LNCaP clone FGC (cell line): ENCODE results near the gene RPS18.
A peak's percentile ranks its signal among the peaks of the same experiment; 100 is the strongest.
"Not testable (repeated sequence)": the region's sequence is repeated elsewhere in the genome, so short reads cannot be mapped to it uniquely, and the experiment has no call there.

Experiments
- DNase-seq: peaks from one replicate; pipeline ENCODE4 v3.0.0-alpha.2; 2011; ENCODE audit warnings: low read depth
- H3K4me3 ChIP-seq: 2 replicates; pipeline ENCODE4 v1.5.1; 2011; ENCODE audit warnings: mild to moderate bottlenecking, low read depth, low read length, control low read depth
- TF ChIP-seq, protein P1 (sequence below): IDR thresholded peaks from 2 replicates; pipeline ENCODE4 v1.5.1; 2012; ENCODE audit warnings: mild to moderate bottlenecking; ENCODE audit not compliant: control insufficient read depth, insufficient read depth; ENCODE audit errors: extremely low read depth

RPS18 gene

DNA sequence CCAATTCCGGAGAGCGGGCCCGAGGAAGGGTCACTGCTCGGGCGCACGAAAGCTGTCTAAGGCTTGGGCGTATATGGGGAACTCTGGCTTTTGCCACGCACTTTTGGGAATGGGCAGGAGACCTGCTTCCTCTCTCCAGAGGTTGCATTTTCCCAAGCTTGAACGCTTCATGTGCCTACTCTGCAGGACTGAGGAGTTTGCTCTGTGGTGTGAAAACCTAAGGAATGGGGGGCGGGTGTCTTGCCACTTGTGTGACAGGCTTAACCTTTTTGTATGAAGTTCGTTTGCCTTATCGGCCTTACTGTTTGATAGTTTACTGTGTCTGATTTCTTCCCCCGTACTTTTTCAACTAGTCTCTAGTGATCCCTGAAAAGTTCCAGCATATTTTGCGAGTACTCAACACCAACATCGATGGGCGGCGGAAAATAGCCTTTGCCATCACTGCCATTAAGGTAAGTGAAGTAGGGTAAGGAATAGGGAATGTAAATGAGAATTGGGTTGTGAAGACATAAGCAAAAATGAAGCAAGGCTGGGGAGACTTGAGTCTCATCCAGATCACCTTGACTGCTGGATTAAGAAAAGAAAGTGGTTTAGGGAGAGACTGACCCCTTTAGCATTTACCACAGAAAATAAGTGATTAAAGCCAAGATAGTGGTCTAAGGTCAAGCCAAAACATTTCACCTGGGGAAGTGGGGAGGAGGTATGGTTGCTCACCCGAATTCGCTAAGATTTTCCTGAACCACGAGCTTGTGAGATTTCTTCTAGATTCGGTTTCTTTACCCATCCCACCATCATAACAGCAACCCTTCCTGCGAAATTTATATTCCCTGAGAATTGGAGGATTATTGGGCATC is 627 bp downstream of the RPS18 start:
- DNase-seq, result no peak
- H3K4me3 ChIP-seq, result peak overlapping the region; percentile 89
- TF ChIP-seq, protein P1, sequence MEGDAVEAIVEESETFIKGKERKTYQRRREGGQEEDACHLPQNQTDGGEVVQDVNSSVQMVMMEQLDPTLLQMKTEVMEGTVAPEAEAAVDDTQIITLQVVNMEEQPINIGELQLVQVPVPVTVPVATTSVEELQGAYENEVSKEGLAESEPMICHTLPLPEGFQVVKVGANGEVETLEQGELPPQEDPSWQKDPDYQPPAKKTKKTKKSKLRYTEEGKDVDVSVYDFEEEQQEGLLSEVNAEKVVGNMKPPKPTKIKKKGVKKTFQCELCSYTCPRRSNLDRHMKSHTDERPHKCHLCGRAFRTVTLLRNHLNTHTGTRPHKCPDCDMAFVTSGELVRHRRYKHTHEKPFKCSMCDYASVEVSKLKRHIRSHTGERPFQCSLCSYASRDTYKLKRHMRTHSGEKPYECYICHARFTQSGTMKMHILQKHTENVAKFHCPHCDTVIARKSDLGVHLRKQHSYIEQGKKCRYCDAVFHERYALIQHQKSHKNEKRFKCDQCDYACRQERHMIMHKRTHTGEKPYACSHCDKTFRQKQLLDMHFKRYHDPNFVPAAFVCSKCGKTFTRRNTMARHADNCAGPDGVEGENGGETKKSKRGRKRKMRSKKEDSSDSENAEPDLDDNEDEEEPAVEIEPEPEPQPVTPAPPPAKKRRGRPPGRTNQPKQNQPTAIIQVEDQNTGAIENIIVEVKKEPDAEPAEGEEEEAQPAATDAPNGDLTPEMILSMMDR, result no peak

DNA sequence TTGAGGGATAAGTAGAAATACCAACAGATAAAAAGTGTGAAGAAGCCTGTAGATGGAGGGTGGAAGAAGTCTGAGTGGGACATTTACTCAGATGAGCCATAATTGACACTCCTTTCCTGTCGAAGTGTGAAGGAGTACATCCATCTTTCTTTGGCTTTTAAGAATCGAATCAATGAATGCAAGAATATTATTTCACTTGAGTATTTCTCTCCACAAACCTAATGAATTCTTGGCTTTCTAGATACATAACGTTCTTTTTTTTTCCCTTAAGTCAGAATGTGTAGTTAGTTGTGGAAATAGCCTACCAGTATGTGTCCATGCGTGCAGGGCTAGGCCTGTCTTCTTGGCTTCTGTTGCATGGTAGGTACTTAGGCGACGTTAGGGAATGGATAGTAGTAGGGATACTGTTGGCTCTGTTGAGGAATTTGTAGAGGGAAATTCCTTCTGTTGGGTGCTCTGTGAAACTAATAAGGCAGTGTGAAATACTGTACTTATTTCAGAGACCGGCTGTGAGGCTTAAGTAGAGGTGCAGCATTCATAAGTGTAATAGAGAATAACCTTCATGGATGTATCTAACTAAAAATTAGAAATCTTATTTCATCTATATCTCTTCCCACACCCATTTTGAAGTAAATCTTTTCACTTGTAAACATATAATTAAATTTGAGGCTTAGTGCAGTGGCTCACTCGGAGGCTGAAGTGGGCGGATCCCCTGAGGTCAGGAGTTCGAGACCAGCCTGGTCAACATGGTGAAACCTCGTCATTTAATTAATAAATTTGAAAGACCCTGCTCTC is 1.5 kb downstream of the RPS18 start:
- no peak for DNase-seq
- TF ChIP-seq, protein P1, result no peak
- H3K4me3 ChIP-seq, result peak overlapping the region; percentile 89

DNA sequence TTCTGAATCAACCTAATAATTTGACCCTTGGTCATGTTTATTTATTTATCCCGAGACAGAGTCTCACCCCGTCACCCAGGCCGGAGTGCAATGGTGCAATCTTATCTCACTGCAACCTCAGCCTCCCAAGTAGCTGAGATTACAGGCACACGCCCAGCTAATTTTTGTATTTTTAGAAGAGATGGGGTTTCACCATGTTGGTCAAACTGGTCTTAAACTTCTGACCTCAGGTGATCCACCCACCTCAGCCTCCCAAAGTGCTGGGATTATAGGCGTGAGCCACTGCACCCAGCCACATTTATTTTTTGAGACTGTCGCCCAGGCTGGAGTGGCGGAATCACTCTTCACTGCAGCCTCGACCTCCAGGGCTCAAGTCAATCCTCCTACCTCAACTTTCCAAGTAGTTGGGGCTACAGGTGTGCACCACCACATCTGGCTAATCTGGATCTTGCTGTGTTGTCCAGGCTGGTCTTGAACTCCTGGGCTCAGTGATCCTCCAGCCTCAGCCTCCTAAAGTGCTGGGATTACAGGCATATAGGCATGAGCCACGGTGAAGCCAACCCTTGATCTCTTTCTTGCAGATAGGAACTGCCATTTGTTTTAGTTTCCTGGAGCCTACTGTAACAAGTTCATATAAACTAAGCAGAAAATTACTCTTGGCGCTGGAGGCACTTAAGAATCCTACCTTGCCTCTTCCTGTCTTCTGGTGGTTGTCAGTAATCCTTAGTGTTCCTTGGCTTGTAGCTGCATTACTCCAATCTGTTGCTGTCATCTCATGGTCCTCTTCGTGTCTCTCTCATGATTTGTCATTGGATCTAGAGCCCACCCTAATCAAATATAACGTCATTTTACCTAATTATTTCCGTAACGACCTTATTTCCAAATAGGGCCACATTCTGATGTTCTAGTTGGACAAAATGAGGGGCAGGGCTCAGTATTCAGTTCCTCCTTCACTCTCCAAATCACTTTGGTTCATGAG is 2.3 kb downstream of the RPS18 start:
- TF ChIP-seq, protein P1, result no peak
- DNase-seq, result no peak
- H3K4me3 ChIP-seq, result peak overlapping the region; percentile 89

DNA sequence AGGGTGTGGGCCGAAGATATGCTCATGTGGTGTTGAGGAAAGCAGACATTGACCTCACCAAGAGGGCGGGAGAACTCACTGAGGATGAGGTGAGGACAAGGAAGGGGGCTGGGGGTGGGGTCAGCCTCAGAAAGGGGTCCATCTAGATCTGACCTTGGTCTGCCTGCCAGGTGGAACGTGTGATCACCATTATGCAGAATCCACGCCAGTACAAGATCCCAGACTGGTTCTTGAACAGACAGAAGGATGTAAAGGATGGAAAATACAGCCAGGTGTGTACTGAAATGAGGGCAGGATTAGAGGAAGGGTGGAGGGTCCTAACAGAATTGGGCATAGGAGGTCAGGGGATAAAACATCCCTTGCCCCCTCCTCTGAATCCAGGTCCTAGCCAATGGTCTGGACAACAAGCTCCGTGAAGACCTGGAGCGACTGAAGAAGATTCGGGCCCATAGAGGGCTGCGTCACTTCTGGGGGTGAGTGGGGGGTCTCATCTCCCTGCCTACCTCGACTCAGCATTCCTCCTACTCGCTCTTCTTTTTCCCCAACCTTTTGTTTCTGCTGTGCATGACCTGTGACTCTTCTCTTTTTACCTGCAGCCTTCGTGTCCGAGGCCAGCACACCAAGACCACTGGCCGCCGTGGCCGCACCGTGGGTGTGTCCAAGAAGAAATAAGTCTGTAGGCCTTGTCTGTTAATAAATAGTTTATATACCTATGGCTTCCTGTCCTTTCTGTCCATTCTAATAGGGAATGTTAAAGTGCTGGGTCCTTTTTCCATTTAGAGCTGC is 4.1 kb downstream of the RPS18 start:
- not testable (repeated sequence) for DNase-seq
- peak overlapping the region; percentile 50 for H3K4me3 ChIP-seq

DNA sequence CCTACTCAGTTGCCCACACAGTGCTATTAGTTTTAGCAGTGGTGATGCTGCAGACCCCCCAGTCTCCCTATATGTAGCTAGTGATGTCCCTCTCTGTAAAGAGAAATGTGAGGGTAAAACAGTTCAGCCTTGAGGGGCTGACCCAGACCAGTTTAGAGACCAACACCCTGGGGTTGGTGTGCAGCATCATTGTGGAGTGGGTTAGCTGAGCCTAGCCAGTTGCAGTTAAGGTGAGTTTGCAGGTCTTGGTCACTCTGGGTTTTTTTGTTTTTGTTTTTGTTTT is 4.6 kb downstream of the RPS18 start:
- H3K4me3 ChIP-seq, result peak overlapping the region; percentile 50
- DNase-seq, result no peak
- TF ChIP-seq, protein P1, result no peak

DNA sequence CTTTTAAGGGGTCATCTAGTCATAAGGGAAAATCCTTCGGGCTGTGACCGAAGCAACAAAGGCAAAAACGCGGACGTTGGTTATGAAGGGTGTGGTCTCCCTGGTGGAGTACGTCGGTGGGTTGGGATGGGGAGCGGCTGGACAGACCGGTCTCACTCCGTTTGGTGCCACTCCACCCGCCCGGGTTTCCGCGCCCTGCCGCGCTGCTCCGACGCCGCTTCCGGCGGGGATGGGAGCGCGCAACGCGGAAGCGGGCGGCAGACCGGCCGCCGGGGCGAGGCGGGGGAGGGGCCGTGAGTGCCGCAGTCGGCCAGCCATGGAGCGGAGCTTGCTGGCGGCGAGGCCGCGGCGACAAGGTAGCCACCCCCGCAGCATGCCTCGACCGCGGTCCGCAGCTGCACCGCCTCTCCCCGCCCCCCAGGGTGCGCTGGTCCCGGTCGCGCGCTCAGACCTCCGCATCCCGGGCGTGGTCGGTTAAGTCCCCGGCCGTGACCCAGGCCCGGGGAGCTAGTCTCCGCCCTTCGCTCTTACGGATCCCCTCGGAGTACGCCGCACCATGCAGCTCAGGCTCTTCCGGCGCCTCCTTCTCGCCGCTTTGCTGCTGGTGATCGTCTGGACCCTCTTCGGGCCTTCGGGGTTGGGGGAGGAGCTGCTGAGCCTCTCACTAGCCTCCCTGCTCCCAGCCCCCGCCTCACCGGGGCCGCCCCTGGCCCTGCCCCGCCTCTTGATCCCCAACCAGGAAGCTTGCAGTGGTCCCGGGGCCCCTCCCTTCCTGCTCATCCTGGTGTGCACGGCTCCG is 5.2 kb downstream of the RPS18 start, which contains the start of gene B3GALT4:
TSS of gene B3GALT4 (plus strand) at position 260 of the 799 bp plus-strand sequence. CDS start at position 557, 297 bp downstream.
- TF ChIP-seq, protein P1, result peak; percentile 24; the same call in 1 of the 2 replicates
- no peak for DNase-seq
- H3K4me3 ChIP-seq, result peak within 1 kb of the TSS; percentile 50
